Measurements from ENCODE around the gene TTC28.

GRCh38 chr22:28231441-28231840 lies 448.2 kb downstream of the TTC28 start:
- TF ChIP-seq CTCF (conservative IDR thresholded peaks at IDR 0.05 in 1 of 2, IDR thresholded peaks at IDR 0.05 in 1 of 2; ENCODE audit: low read depth in 1 of 2, low read length in 2 of 2) = no peak
- TF ChIP-seq EZH2 (IDR thresholded peaks at IDR 0.05; ENCODE audit: low read length, missing control alignments) = no peak
